ENCODE measurements around the gene ABCA9. TPM values are rescaled to one million over a fixed set of nuclear protein-coding genes. Genes with fewer than 3 reads are reported as not detected.
A peak's percentile ranks its signal among the peaks of the same experiment; 100 is the strongest.
"Not testable (repeated sequence)": the region's sequence is repeated elsewhere in the genome, so short reads cannot be mapped to it uniquely, and the experiment has no call there.

The ABCA9 gene
- total RNA-seq, 1 donor from 2014 or later = 0.13 TPM

DNA sequence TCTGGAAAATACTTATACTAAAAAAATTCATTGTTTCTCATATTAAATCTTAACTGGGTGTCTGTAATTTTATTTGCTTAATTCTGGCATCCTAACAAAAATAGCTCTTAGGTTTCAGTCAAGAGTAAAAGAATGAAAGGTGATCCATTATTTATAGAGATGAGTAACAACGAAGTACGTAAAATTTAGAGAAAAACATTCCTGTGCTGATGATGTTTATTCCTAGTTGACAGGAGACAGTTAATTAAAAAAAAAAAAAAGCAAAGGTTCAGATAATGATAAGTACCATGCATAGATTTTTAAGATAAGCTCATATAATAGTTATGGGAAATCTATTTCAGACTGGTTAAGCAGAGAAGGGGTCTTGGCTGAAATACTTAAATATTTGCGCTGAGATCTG is 50.8 kb downstream of the ABCA9 start:
- Histone ChIP-seq H3F3A (ENCODE audit: low read depth) (no peaks in the 10 kb centered on the region), H2AFZ (replicated peaks) (no peak overlapping the region), H3K4me1 (no peaks in the 10 kb centered on the region), H3K27ac (no peak overlapping the region), H3K36me3 (no peaks in the 10 kb centered on the region), H3K79me2 (ENCODE audit: low read depth) (no peaks in the 10 kb centered on the region), H3K27me3 (no peaks in the 10 kb centered on the region), H3K9ac (no peak overlapping the region), H3K4me3 (no peak overlapping the region), H3K4me2 (no peak overlapping the region), H4K20me1 (ENCODE audit: low read depth) (no peaks in the 10 kb centered on the region), H3K9me3 (ENCODE audit: low read depth) (no peaks in the 10 kb centered on the region)
- no peak for DNase-seq (ENCODE audit: low spot score)
- H3K9me3 Mint-ChIP-seq = peaks cover 9% of the 10 kb centered on the region
- H3K27me3 Mint-ChIP-seq (ENCODE audit: insufficient read depth, low read depth) = no peaks in the 10 kb centered on the region
- no peak overlapping the region for H3K4me3 Mint-ChIP-seq
- no peak overlapping the region for H3K27ac Mint-ChIP-seq
- H3K4me1 Mint-ChIP-seq = no peaks in the 10 kb centered on the region
- H3K36me3 Mint-ChIP-seq = peaks cover 7% of the 10 kb centered on the region
- TF ChIP-seq EZH2 (IDR thresholded peaks at IDR 0.05) (no peak), CTCF (IDR thresholded peaks at IDR 0.05) (no peak), EZH2phosphoT487 (IDR thresholded peaks at IDR 0.05) (no peak)

GRCh38 chr17:69004759-69005158 is 56.0 kb downstream of the ABCA9 start:
- H3K79me2 ChIP-seq (ENCODE audit: low read depth); H3K4me3 Mint-ChIP-seq; H3K9ac ChIP-seq; H3F3A ChIP-seq (ENCODE audit: low read depth); H3K27me3 ChIP-seq; H3K4me1 Mint-ChIP-seq; H3K9me3 ChIP-seq (ENCODE audit: low read depth); H4K20me1 ChIP-seq (ENCODE audit: low read depth); H3K27ac Mint-ChIP-seq; H3K27me3 Mint-ChIP-seq (ENCODE audit: insufficient read depth, low read depth); H3K36me3 ChIP-seq; H3K36me3 Mint-ChIP-seq; DNase-seq (ENCODE audit: low spot score); H3K27ac ChIP-seq; H3K4me1 ChIP-seq: not testable (repeated sequence)
- Histone ChIP-seq H2AFZ (replicated peaks) (peak overlapping the region; percentile 94), H3K4me2 (peak overlapping the region; percentile 60), H3K4me3 (peak overlapping the region; percentile 27)
- peaks cover 13% of the 10 kb centered on the region for H3K9me3 Mint-ChIP-seq

- not testable (repeated sequence) for H3K9ac ChIP-seq; H3K4me1 ChIP-seq; H2AFZ ChIP-seq (replicated peaks); H3K27me3 ChIP-seq; H3K27ac ChIP-seq; H3K4me2 ChIP-seq; H3K36me3 Mint-ChIP-seq; H3K36me3 ChIP-seq; H3K27me3 Mint-ChIP-seq (ENCODE audit: insufficient read depth, low read depth); H3K9me3 ChIP-seq (ENCODE audit: low read depth); H3F3A ChIP-seq (ENCODE audit: low read depth); DNase-seq (ENCODE audit: low spot score); H3K27ac Mint-ChIP-seq; H3K4me3 Mint-ChIP-seq; H3K4me3 ChIP-seq; H3K4me1 Mint-ChIP-seq; H4K20me1 ChIP-seq (ENCODE audit: low read depth); H3K9me3 Mint-ChIP-seq; H3K79me2 ChIP-seq (ENCODE audit: low read depth)
Measured at GRCh38 chr17:68999743-69000142, 61.0 kb downstream of the ABCA9 start.

GRCh38 chr17:68993112-68993511 is 67.6 kb downstream of the ABCA9 start:
- no peaks in the 10 kb centered on the region for H3K27me3 Mint-ChIP-seq (ENCODE audit: insufficient read depth, low read depth)
- H3K27ac ChIP-seq = no peak overlapping the region
- no peaks in the 10 kb centered on the region for H3K9me3 Mint-ChIP-seq
- TF ChIP-seq CTCF (IDR thresholded peaks at IDR 0.05) = no peak
- TF ChIP-seq EZH2 (IDR thresholded peaks at IDR 0.05) = no peak
- no peak for TF ChIP-seq EZH2phosphoT487 (IDR thresholded peaks at IDR 0.05)
- H3F3A ChIP-seq (ENCODE audit: low read depth) = no peaks in the 10 kb centered on the region
- no peak overlapping the region for H2AFZ ChIP-seq (replicated peaks)
- H3K4me2 ChIP-seq = no peak overlapping the region
- no peaks in the 10 kb centered on the region for H4K20me1 ChIP-seq (ENCODE audit: low read depth)
- DNase-seq (ENCODE audit: low spot score) = no peak
- no peaks in the 10 kb centered on the region for H3K9me3 ChIP-seq (ENCODE audit: low read depth)
- H3K4me3 ChIP-seq = no peak overlapping the region
- no peaks in the 10 kb centered on the region for H3K4me1 ChIP-seq
- no peaks in the 10 kb centered on the region for H3K36me3 ChIP-seq
- H3K4me1 Mint-ChIP-seq = peaks cover 6% of the 10 kb centered on the region
- no peaks in the 10 kb centered on the region for H3K36me3 Mint-ChIP-seq
- no peak overlapping the region for H3K4me3 Mint-ChIP-seq
- H3K27me3 ChIP-seq = no peaks in the 10 kb centered on the region
- H3K27ac Mint-ChIP-seq = no peak overlapping the region
- no peak overlapping the region for H3K9ac ChIP-seq
- H3K79me2 ChIP-seq (ENCODE audit: low read depth) = no peaks in the 10 kb centered on the region
